PC-9 (cell line): ENCODE results near the gene MMP17. TPM values are rescaled to one million over a fixed set of nuclear protein-coding genes. Genes with fewer than 3 reads are reported as not detected.

Experiments used
- BruUV-seq: library from RNA; stranded (reverse); fragments of 400-500 nt; replicated peaks from 2 replicates; lab custom pipeline; 2021; lab: Mats Ljungman, UMichigan
- CTCF ChIA-PET: fragments of 300-600 bp; sonication (Branson Sonifier 250); formaldehyde crosslinking; loops from one replicate; lab custom pipeline; 2022; ENCODE audit warnings: antibody characterized with exemption; lab: Charles Lee
- POLR2A ChIA-PET: fragments of 300-600 bp; sonication (Branson Sonifier 250); formaldehyde crosslinking; loops from one replicate; lab custom pipeline; 2022; ENCODE audit warnings: antibody characterized with exemption; ENCODE audit not compliant: unreplicated experiment; lab: Charles Lee
- DNase-seq, 2 experiments: peaks; one replicate each; pipeline versions ENCODE4 v3.0.0 to v3.0.0-alpha.2; 2015 to 2022; ENCODE audit warnings: mixed read lengths in 1 of 2
- H2AFZ ChIP-seq: fragments of 200-600 bp; sonication (generic); 2 replicates; pipeline ENCODE4 v1.8.1; 2017; ENCODE audit warnings: antibody characterized with exemption
- H3F3A ChIP-seq: fragments of 200-600 bp; sonication (generic); 2 replicates; pipeline ENCODE4 v1.8.1; 2017; ENCODE audit warnings: antibody characterized with exemption, mild to moderate bottlenecking, low read depth; ENCODE audit not compliant: insufficient read depth
- H3K27ac ChIP-seq: fragments of 200-600 bp; sonication (generic); 2 replicates; pipeline ENCODE4 v1.6.1; 2016; ENCODE audit warnings: mixed run types
- H3K27me3 ChIP-seq: fragments of 200-600 bp; sonication (generic); 2 replicates; pipeline ENCODE4 v1.6.1; 2016; ENCODE audit warnings: low read depth, mixed run types; ENCODE audit not compliant: insufficient read depth
- H3K36me3 ChIP-seq: fragments of 200-600 bp; sonication (generic); 2 replicates; pipeline ENCODE4 v1.6.1; 2016; ENCODE audit warnings: low read depth, mixed run types
- H3K4me1 ChIP-seq: fragments of 200-600 bp; sonication (generic); replicated peaks from 2 replicates; pipeline ENCODE4 v1.6.1; 2016; ENCODE audit warnings: mixed run types; ENCODE audit not compliant: insufficient read depth
- H3K4me2 ChIP-seq: fragments of 200-600 bp; sonication (generic); 2 replicates; pipeline ENCODE4 v1.6.1; 2017; ENCODE audit warnings: mixed run types
- H3K4me3 ChIP-seq: fragments of 200-600 bp; sonication (generic); 2 replicates; pipeline ENCODE4 v1.6.1; 2016; ENCODE audit warnings: mixed run types
- H3K79me2 ChIP-seq: fragments of 200-600 bp; sonication (generic); 2 replicates; pipeline ENCODE4 v1.6.1; 2017; ENCODE audit warnings: low read depth, mixed run types
- H3K9me2 ChIP-seq: fragments of 200-600 bp; sonication (generic); 2 replicates; pipeline ENCODE4 v1.8.1; 2017; ENCODE audit warnings: mild to moderate bottlenecking; ENCODE audit not compliant: insufficient read depth
- H3K9me3 ChIP-seq: fragments of 200-600 bp; sonication (generic); 2 replicates; pipeline ENCODE4 v1.8.1; 2016; ENCODE audit warnings: low read depth; ENCODE audit not compliant: insufficient read depth
- H4K20me1 ChIP-seq: fragments of 200-600 bp; sonication (generic); 2 replicates; pipeline ENCODE4 v1.8.1; 2017; ENCODE audit not compliant: insufficient read depth
- EZH2 ChIP-seq: fragments of 200-600 bp; sonication (generic); IDR thresholded peaks from 2 replicates; pipeline ENCODE4 v1.8.0; 2017; ENCODE audit warnings: antibody characterized with exemption, low read depth
- intact Hi-C: fragments of 100-400 bp; cut with micrococcal nuclease; formaldehyde crosslinking; loops from one replicate; pipeline ENCODE4 v1.10.0; 2022; ENCODE audit not compliant: unreplicated experiment
- total RNA-seq: library from RNA; stranded (reverse); gene quantifications from 2 replicates; pipeline ENCODE4 v1.2.3, GENCODE V29; 2021
- TF ChIP-seq, protein P1 (sequence below): fragments of 200-600 bp; sonication (generic); conservative IDR thresholded peaks from 2 replicates; pipeline ENCODE4 v1.6.1; 2017; ENCODE audit warnings: mixed run types, antibody characterized with exemption, mild to moderate bottlenecking, moderate library complexity

Gene MMP17
- total RNA-seq, 1 experiment from 2014 or later, result 3.3 TPM

GRCh38 chr12:131851741-131852550 lies 23.8 kb downstream of the MMP17 start:
- no peaks in the 10 kb centered on the region for H4K20me1 ChIP-seq
- peak overlapping the region; percentile 57; the same call in 1 of the 2 replicates for H3K4me2 ChIP-seq
- POLR2A ChIA-PET, result no interaction called here
- CTCF ChIA-PET, result interaction anchor here (0.6 to 1.0 kb wide), 4 partner anchors 14 to 171 kb away, joined by 3 to 4 read pairs (median 4); no protein-coding TSS in a partner anchor
- intact Hi-C loops, result loop anchor here (1.0 to 5.0 kb wide), 3 partner anchors 75 to 149 kb away; partner anchors contain the start of genes EP400 and PUS1
- DNase-seq, result no peak
- H3K36me3 ChIP-seq, result no peaks in the 10 kb centered on the region
- H3K4me3 ChIP-seq, result no peak overlapping the region
- H3K9me3 ChIP-seq, result no peaks in the 10 kb centered on the region
- H3F3A ChIP-seq, result peaks cover 14% of the 10 kb centered on the region; the same call in 1 of the 2 replicates
- BruUV-seq, result no TSS peak
- no peaks in the 10 kb centered on the region for H3K79me2 ChIP-seq
- no peaks in the 10 kb centered on the region for H3K9me2 ChIP-seq
- H3K27ac ChIP-seq, result no peak overlapping the region
- no peak for TF ChIP-seq EZH2
- TF ChIP-seq, protein P1, sequence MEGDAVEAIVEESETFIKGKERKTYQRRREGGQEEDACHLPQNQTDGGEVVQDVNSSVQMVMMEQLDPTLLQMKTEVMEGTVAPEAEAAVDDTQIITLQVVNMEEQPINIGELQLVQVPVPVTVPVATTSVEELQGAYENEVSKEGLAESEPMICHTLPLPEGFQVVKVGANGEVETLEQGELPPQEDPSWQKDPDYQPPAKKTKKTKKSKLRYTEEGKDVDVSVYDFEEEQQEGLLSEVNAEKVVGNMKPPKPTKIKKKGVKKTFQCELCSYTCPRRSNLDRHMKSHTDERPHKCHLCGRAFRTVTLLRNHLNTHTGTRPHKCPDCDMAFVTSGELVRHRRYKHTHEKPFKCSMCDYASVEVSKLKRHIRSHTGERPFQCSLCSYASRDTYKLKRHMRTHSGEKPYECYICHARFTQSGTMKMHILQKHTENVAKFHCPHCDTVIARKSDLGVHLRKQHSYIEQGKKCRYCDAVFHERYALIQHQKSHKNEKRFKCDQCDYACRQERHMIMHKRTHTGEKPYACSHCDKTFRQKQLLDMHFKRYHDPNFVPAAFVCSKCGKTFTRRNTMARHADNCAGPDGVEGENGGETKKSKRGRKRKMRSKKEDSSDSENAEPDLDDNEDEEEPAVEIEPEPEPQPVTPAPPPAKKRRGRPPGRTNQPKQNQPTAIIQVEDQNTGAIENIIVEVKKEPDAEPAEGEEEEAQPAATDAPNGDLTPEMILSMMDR, result no peak
- no peak overlapping the region for H2AFZ ChIP-seq
- no peaks in the 10 kb centered on the region for H3K27me3 ChIP-seq
- peaks cover 18% of the 10 kb centered on the region for H3K4me1 ChIP-seq

DNA sequence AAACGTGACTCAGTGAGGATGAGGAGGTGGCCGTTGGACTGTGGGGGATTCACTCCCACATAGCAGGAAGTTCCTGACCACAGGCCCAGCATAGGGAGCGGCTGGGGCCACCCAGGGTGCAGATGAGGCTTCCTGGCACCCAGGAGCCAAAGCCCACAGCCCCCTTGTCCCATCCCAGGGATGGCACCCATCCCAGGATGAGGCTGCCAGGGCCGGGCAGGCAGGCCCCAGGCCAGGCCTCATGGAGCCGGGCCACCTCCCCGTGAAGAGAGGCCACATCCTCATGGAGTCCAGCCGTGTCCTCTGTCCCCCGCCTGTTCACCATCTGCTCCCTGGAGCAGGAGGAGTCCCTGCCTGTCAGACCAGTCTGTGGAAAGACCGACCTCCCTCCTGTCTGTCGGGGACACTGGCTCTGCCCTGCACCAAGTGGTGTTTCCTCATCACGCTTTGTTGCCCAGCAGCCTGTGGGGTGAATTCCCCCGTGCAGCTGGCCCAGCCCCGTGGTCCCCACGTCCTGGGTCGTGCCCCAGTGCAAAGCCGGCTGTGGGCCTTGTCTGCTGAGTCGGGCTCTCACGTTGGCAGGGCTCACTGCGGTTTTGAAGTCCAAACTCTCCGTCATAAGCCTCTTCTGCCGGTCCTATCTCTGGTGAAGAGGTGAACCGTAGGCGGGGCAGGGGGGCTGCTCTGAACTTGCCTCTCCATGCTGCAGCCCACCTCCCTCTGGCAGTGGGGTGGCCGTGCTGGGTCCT lies 24.5 kb downstream of the MMP17 start:
- Histone ChIP-seq H3K27ac (no peak overlapping the region), H2AFZ (no peak overlapping the region), H3K4me2 (no peak overlapping the region), H3K36me3 (no peaks in the 10 kb centered on the region), H3K9me3 (no peaks in the 10 kb centered on the region), H3K27me3 (no peaks in the 10 kb centered on the region), H3F3A (peaks cover 14% of the 10 kb centered on the region; the same call in 1 of the 2 replicates), H3K9me2 (no peaks in the 10 kb centered on the region), H3K4me1 (peaks cover 21% of the 10 kb centered on the region), H3K79me2 (no peaks in the 10 kb centered on the region), H3K4me3 (no peak overlapping the region), H4K20me1 (no peaks in the 10 kb centered on the region)
- no peak for DNase-seq
- TF ChIP-seq EZH2, result no peak
- TF ChIP-seq, protein P1, result no peak
- ChIA-PET POLR2A (no interaction called here), CTCF (no interaction called here)
- BruUV-seq, result no TSS peak
- intact Hi-C loops, result loop anchor here (5.0 kb wide), 1 partner anchor 75 kb away; the partner anchor contains the start of gene PUS1
